Tibial nerve (tissue), 4 donors: ENCODE measurements around the gene ITGAE. TPM values are rescaled to one million over a fixed set of nuclear protein-coding genes. Genes with fewer than 3 reads are reported as not detected.

Source experiments
- DNase-seq, 2 donors: peaks; one replicate each; pipeline ENCODE4 v3.0.0-alpha.2; 2019; ENCODE audit warnings: low spot score in 2 of 2
- H3K27ac ChIP-seq, 4 donors: fragments of 200-600 bp; sonication (generic) in 3 of 4; one replicate each; pipeline ENCODE4 v1.5.1; 2017 to 2019; ENCODE audit warnings: mild to moderate bottlenecking in 1 of 4
- H3K27me3 ChIP-seq, 2 donors: fragments of 200-600 bp; sonication (generic) in 1 of 2; one replicate each; pipeline versions ENCODE4 v1.5.1 to v1.6.0; 2017 to 2019
- H3K36me3 ChIP-seq, 3 donors: fragments of 200-600 bp; sonication (generic); one replicate each; pipeline ENCODE4 v1.5.1; 2018 to 2019
- H3K4me1 ChIP-seq, 4 donors: fragments of 200-600 bp; sonication (generic) in 3 of 4; one replicate each; pipeline ENCODE4 v1.5.1; 2017 to 2019
- H3K4me3 ChIP-seq, 4 donors: fragments of 200-600 bp; sonication (generic) in 3 of 4; one replicate each; pipeline ENCODE4 v1.5.1; 2017 to 2019; ENCODE audit warnings: mild to moderate bottlenecking in 1 of 4, moderate library complexity in 1 of 4
- H3K9me3 ChIP-seq, 4 donors: fragments of 200-600 bp; sonication (generic) in 3 of 4; one replicate each; pipeline ENCODE4 v1.5.1; 2017 to 2019
- CTCF ChIP-seq, 5 experiments: fragments of 200-600 bp in 3 of 5; fragments of 450-650 bp in 2 of 5; sonication (generic) in 3 of 5; IDR thresholded peaks; one replicate each; pipeline ENCODE4 v1.5.1; 2016 to 2019; ENCODE audit warnings: antibody characterized with exemption in 5 of 5, mild to moderate bottlenecking in 3 of 5, moderate library complexity in 2 of 5
- EP300 ChIP-seq, 2 donors: sonication (generic); formaldehyde crosslinking; IDR thresholded peaks; one replicate each; pipeline ENCODE4 v1.6.1; 2017; ENCODE audit warnings: antibody characterized with exemption in 2 of 2, mild to moderate bottlenecking in 1 of 2
- POLR2A ChIP-seq, 2 donors: fragments of 450-650 bp; IDR thresholded peaks; one replicate each; pipeline ENCODE4 v1.6.1; 2017; ENCODE audit warnings: antibody characterized with exemption in 2 of 2, mild to moderate bottlenecking in 2 of 2, moderate library complexity in 2 of 2
- WGBS, 2 donors: methylation state at CpG; one replicate each; pipeline ENCODE4 v1.1.5; 2018; 5-methylcytosine and 5-hydroxymethylcytosine counted together
- total RNA-seq, 4 donors: library from RNA; depleted of rRNA; stranded (reverse); fragments of >200 nt; gene quantifications; one replicate each; pipeline ENCODE4 v1.1.0, GENCODE V29; 2016

ITGAE gene
- total RNA-seq, 4 donors from 2014 or later = 11.1 to 17.5 (median 13.4) TPM

- Histone ChIP-seq H3K36me3 (no peaks in the 10 kb centered on the region), H3K27me3 (peaks cover 0 to 64% of the 10 kb centered on the region in 2 donors), H3K9me3 (peaks cover 0 to 15% (median 0%) of the 10 kb centered on the region in 4 donors), H3K4me3 (peak within 1 kb of the TSS; percentile 12 to 60 (median 38)), H3K4me1 (peaks cover 0 to 24% (median 0%) of the 10 kb centered on the region in 4 donors), H3K27ac (peak within 1 kb of the TSS in 1 of 4 donors; percentile 9)
- 0 to 1% methylated on average over 29 to 41 of the region's 65 CpGs for WGBS, 2 donors
- no peak for DNase-seq
- TF ChIP-seq CTCF (IDR thresholded peaks at IDR 0.05) (no peak), POLR2A (IDR thresholded peaks at IDR 0.05) (no peak), EP300 (IDR thresholded peaks at IDR 0.05) (no peak)
Measured at GRCh38 chr17:3695723-3696411, 105.1 kb downstream of the ITGAE start, which contains the start of gene P2RX5. Gene P2RX5 (minus strand): TSS chr17:3696155. CDS start chr17:3696005, 150 bp downstream.

GRCh38 chr17:3695129-3695722 lies 105.8 kb downstream of the ITGAE start:
- WGBS, 2 donors = 14 to 25% methylated on average over 15 to 17 of the region's 17 CpGs
- Histone ChIP-seq H3K4me1 (peaks cover 0 to 24% (median 0%) of the 10 kb centered on the region in 4 donors), H3K9me3 (peaks cover 0 to 15% (median 0%) of the 10 kb centered on the region in 4 donors), H3K27me3 (peaks cover 0 to 70% of the 10 kb centered on the region in 2 donors), H3K36me3 (no peaks in the 10 kb centered on the region), H3K27ac (peak overlapping the region in 1 of 4 donors; percentile 9), H3K4me3 (peak overlapping the region in 3 of 4 donors; percentile 22 to 60 (median 53))
- no peak for DNase-seq
- no peak for TF ChIP-seq CTCF (IDR thresholded peaks at IDR 0.05)
- no peak for TF ChIP-seq EP300 (IDR thresholded peaks at IDR 0.05)
- TF ChIP-seq POLR2A (IDR thresholded peaks at IDR 0.05) = no peak

- peaks cover 0 to 15% (median 0%) of the 10 kb centered on the region in 4 donors for H3K9me3 ChIP-seq
- no peak overlapping the region for H3K27ac ChIP-seq
- no peak for DNase-seq
- no peak overlapping the region for H3K4me3 ChIP-seq
- peaks cover 0 to 78% of the 10 kb centered on the region in 2 donors for H3K27me3 ChIP-seq
- H3K4me1 ChIP-seq = peaks cover 0 to 24% (median 0%) of the 10 kb centered on the region in 4 donors
- TF ChIP-seq POLR2A (IDR thresholded peaks at IDR 0.05) (no peak), CTCF (IDR thresholded peaks at IDR 0.05) (no peak), EP300 (IDR thresholded peaks at IDR 0.05) (no peak)
- H3K36me3 ChIP-seq = no peaks in the 10 kb centered on the region
- WGBS, 2 donors = 75 to 80% methylated on average over 9 of the region's 9 CpGs
Measured at GRCh38 chr17:3693829-3694231, 107.2 kb downstream of the ITGAE start.

- no peak for TF ChIP-seq EP300 (IDR thresholded peaks at IDR 0.05)
Measured at GRCh38 chr17:3693141-3693540, 107.8 kb downstream of the ITGAE start.

GRCh38 chr17:3692346-3692745 lies 108.6 kb downstream of the ITGAE start:
- Histone ChIP-seq H3K4me3 (no peak overlapping the region), H3K36me3 (no peaks in the 10 kb centered on the region), H3K27ac (no peak overlapping the region), H3K9me3 (peaks cover 0 to 1% (median 0%) of the 10 kb centered on the region in 4 donors), H3K4me1 (peaks cover 0 to 30% (median 0%) of the 10 kb centered on the region in 4 donors), H3K27me3 (peaks cover 0 to 83% of the 10 kb centered on the region in 2 donors)
- DNase-seq = no peak
- TF ChIP-seq EP300 (IDR thresholded peaks at IDR 0.05) (no peak), CTCF (IDR thresholded peaks at IDR 0.05) (no peak), POLR2A (IDR thresholded peaks at IDR 0.05) (no peak)
- WGBS, 2 donors = 78 to 85% methylated on average over 9 of the region's 9 CpGs

More at GRCh38 chr17:3693141-3693540, 107.8 kb downstream of the ITGAE start:
- Histone ChIP-seq H3K4me1 (peaks cover 0 to 26% (median 0%) of the 10 kb centered on the region in 4 donors), H3K4me3 (no peak overlapping the region), H3K9me3 (peaks cover 0 to 9% (median 0%) of the 10 kb centered on the region in 4 donors), H3K36me3 (no peaks in the 10 kb centered on the region), H3K27ac (no peak overlapping the region), H3K27me3 (peaks cover 0 to 85% of the 10 kb centered on the region in 2 donors)
- 71% methylated on average over 4 of the region's 4 CpGs for WGBS, 2 donors
- no peak for DNase-seq
